GM18511 (cell line): Measurements from ENCODE around the gene AADACL2.
"Not testable (repeated sequence)": the region's sequence is repeated elsewhere in the genome, so short reads cannot be mapped to it uniquely, and the experiment has no call there.

Experiments
- ATAC-seq: cut with Tn5 transposase; IDR thresholded peaks from one replicate; pipeline ENCODE4 v1.9.1; 2021; ENCODE audit warnings: mild to moderate bottlenecking, moderate library complexity; ENCODE audit not compliant: unreplicated experiment

AADACL2 gene

DNA sequence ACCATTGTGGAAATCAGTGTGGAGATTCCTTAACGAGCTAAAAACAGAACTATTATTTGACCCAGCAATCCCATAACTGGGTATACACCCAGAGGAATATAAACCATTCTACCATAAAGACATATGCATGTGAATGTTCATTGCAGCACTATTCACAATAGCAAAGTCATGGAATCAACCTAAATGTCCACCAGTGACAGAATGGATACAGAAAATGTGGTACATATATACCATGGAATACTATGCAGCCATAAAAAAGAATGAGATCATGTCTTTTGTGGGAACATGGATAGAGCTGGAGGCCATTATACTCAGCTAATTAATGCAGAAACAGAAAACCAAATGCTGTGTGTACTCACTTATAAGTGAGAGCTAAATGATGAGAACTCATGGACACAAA, 31.0 kb downstream of the AADACL2 start:
- not testable (repeated sequence) for ATAC-seq

DNA sequence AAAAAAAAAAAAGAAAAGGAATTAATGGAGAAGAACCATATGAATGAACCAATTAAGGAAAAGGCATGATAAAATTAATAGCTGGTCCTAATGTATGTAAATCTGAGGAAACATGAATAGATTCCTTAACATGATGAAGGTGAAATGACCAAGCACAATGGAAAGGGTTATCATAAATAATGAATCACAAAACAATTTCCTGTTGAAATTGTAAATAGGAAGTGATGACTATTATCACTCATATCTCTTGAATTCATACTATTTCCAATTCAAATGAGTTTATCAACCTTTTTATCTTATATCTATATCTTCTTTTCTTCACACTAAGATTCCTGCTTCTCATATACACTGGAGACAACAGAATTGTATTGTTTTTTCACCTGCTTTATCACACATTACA, 32.0 kb downstream of the AADACL2 start:
- no peak for ATAC-seq

DNA sequence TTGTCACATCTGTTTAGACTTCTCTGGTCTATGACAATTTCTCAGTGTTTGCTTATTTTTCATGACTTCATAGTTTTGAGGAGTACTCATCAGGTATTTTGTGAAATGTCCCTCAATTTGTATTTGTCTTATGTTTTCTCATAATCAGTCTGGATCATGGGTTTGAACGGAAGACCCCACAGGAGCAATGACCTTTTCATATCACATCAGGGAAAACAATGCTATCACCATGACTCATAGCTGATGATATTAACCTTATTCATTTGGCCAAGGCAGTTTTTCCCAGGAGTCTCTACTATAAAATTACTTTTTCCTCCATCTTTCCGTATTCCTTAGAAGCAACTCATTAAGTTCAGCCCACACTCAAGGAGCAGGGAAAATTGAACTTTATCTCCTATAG, 32.7 kb downstream of the AADACL2 start:
- no peak for ATAC-seq

DNA sequence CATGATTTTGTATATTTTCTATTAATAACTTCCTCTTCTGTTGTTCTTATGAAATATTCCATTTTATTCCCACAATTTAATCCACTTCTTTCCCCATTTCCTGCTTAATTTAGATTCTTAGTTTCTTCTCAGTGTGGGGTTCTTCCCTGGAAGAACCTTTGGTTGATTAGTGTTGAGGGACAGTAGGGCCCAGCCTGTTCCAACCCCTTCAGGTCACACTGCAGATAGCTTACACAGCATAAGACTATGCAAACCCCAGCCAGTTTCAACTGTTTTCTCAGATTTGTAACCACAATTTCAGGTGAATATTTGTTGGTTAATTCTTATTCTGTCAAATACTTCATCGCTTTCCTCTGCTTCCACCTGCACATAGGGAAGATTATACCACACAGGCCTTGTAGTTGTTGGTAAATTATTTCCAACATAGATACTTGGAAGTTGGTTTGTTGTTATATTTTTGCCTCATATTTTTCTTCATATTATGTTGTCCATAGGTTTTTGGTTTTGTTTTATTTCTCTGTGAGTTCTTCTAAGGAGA, 34.7 kb downstream of the AADACL2 start:
- ATAC-seq = no peak

DNA sequence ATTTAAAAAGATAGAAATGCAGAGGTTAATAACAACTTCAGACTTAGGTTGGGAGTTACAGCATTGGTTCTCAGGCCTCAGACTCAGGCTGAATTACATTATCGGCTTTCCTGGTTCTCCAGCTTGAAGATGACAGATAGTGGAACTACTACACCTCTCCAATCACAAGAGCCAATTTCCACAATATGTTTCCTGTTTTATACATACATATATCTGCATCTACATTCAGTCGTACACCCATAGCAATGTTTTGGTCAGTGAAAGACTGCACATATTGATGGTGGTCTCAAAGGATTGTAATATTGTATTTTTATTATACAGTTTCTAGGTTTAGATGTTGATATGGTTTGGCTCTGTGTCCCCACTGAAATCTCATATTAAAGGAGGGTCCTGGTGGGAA, 35.4 kb downstream of the AADACL2 start:
- ATAC-seq = no peak

DNA sequence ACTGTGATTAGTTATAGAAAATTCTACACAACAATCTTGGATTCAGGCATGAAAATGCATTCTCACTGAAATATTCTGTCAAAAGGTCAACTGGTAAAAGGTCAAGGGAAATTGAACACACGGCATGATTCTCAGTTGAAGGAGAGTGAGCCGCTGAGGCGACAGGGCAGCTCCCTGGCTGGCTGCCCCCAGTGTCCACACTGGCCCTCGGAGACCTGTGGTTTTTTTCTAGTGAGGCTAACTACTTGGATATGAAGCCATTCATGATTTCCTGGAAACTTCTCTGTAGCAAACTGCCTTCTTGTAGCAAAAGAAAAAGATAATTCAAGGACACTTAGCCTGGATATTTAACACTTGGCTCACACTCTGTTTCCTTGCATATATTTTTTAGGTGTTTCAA, 37.2 kb downstream of the AADACL2 start:
- ATAC-seq = no peak

DNA sequence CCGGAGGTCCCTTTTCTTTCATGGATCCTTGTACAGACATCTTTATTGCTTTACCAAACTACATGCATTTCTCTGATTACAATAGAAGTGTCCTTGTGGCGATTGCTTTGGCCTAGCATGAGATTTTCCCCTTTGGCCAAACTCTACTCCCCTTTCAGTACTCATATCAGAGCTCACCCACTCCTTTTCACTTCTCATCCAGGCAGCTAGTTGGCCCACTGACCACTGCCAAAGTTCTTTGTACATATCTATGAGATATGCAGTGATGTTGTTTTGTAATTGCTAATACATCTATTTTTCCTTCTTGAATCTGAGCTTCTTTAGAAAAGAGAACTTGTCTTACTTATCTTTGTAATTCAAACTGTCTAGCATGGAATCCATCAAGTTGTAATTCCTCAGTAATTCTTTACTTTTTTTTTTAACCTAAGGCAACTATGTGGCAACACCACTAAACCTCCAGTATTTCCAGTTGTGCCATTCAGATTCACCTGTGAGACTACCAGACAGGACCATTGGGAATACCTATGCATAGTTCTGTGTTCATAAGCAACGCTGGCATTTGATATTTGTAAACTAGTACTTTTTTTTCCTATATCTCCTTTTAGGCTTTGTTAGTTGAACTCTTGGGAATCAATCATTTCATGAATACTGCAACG, 39.2 kb downstream of the AADACL2 start:
- ATAC-seq = no peak

DNA sequence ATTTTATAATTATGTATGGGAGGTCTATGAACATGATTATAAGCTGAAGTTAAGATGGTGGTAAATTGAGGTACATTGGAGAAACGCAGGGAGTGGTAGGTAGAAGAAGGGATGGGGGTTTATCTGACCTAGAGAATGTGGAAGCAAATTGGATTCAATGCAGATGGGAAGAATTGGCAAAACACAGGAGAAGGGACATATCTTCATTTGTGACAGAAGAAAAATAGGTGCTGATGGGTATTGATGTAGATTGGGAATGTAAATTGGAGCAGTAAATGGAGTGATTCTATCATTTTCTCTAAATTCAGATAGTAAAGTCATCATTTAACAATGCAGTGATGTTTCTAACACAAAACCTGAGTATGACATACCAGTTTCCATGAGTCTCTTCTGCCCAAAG, 40.5 kb downstream of the AADACL2 start:
- ATAC-seq = no peak

DNA sequence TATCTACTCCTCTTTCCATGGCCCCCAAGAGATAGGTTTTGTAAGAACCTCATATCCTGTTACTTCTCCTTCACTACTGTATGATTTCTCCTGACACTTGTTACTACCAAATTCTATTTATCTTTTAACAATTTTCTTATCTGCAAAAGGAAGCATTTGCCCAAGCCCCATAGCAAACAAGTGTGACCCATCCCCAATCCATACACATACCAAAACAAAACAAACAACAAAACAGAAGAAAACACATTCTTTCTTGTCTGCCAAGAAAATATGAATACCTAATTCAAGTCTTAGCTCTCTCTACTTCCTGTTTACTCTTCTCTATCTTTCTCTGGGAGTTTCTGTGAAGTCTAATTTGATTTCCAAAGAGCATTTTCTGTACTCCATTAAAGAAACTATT, 41.2 kb downstream of the AADACL2 start:
- ATAC-seq = no peak

DNA sequence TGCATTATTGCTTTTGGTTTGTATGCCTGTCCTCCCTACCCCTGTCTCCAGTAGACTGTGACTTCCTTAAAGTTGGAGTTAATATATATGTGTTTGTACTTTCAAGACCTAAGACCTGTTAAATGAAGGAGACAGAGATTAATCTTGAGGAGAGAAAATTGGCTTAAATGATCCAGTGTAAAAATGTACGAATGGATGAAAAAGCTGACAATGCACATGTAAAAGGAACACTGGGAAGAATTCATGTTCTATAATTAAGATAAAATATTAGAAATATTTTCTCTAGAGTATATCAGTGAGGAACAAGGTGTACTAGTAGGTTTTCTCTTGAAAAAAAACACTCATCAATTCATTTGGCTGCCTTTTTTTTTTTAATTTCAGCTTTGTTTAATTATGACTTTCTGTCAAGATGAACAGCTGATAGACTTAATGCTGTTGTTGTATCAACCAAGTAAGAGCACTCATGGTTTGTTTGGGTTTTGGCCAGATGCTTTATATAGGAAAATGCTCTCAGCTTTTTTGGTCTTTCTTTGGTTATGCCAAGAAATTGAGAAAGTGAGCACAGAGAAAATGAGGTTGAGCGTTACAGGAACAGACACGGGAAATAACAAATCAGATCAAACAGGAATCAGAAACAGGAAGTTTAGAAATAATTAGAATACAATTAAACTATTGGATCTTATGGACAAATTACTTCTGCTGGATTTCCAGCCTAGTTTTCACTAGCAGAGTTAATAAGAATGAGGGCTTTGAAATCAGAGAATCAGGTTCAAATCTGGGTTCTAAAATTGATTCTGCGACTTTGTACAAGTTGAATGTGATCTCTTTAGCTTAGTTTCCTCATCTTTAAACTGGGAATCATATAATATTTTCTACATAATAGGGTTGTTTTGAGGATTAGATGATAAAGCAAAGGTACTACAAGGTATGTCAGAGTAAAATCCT, 41.9 kb downstream of the AADACL2 start:
- no peak for ATAC-seq

DNA sequence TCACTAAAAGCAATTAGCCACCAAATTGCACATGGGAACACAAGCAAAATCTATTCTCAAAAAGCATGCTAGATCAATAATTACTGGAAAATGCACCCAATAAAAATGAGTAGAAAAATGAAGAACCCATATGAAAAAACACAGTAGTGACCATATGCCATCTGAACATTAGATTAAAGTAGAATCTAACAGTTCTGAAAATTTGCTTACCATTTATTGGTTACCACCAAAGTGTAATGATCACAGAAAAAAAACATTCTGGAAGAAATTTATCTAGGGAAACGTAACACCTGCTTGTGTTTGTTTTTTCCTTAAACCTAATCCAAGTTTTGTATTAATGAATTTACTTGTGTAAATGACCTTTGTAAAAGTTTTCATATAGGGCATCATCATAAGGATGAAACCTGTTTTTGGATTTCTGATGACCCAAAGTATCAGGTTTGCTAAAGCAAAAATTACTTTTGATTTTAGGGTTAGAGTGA, 42.6 kb downstream of the AADACL2 start:
- ATAC-seq = no peak

DNA sequence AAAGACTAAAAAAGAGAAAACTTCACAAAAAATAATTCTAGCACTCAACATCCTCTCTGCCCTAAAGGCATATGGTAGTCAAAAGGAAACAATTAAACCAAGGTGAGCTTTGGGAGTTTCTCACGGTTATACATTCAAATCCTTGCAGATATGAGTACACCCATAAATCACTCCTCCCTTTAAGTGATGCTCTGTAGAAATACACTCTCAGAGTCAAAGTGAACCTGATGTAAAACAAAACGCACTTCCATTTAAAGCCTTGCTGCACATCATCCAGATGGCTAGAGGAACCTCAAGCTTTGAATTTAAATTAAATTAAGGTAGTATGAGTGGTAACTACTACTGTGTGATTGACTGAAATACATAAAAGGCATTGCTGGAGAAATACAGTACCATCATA, 44.2 kb downstream of the AADACL2 start:
- no peak for ATAC-seq

DNA sequence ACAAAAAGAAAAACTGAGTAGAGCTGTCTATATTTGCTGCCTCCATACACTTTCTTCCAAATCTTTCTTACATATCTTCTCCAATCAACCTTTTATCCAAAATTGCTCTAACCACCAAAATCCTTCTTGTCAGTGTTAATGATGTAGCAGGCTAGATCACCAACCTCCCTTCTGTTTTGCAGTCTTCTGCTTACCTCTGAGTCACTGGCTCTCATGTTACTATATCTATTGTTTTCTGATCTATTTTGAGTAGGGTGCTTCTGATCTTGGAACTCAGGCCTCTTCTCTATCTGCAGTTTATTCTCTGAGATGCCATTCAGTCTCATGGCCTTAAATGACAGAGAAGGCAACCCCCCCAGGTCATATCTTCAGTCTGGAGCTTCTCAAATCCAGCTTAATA, 53.9 kb downstream of the AADACL2 start:
- ATAC-seq = no peak

DNA sequence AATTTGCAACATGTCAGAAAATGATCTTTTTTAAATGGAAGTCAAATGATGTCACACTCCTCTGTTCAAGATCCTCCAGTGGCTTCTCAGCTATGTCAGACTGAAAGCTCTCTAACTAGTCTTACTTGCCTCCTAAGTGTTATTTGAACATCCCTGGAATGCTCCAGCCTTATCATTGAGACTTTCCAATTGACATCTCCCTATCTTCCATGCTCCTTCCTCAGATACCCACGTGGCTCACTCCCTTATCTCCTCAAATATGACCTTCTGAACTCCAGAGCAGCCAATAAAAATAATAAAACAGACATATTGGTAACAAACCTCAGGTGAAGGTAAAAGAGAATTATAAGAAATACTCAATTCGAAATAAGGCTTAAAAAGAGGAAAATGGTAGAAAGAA, 54.7 kb downstream of the AADACL2 start:
- no peak for ATAC-seq

DNA sequence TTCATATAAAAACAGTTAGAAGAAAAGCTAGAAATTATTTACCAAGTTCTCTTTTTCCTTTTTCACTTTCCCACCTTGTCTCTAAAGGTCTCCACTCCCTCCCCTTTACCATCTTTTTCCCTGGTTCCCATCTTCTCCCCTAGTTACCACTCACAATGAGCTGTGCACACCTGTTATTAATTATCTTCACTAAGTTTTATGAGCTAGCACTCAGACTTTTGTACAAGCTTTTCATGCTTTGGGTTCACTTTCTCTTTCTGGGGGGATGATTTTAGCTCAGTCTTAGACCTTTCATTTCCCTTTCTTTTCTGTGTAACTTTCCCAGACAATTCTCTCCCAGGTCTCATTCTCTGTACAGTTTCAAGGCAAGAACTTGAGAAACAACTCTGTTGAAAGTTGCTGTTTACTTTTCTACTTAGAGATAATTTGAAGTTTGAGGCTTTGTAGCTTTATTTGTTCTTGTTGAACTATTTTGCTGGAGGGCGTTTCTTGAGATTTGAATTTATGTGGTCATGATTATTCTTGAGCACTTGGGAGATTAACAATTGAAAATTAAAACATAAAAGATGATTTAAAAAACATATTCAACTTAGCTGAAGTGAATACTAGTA, 56.2 kb downstream of the AADACL2 start:
- ATAC-seq = no peak

DNA sequence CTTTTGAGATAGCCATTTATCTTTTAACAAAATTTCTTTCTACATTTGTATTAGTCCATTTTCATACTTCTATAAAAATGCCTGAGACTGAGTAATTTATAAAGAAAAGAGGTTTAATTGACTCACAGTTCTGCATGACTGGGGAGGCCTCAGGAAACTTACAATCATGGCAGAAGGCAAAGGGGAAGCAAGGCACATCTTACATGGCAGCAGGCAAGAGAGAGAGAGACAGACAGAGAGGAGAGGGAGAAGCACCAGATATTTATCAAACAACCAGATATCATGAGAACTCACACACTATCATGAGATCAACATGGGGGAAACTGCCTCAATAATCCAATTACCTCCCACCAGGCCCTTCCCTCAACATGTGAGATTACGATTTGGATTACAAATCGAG, 57.0 kb downstream of the AADACL2 start:
- not testable (repeated sequence) for ATAC-seq

DNA sequence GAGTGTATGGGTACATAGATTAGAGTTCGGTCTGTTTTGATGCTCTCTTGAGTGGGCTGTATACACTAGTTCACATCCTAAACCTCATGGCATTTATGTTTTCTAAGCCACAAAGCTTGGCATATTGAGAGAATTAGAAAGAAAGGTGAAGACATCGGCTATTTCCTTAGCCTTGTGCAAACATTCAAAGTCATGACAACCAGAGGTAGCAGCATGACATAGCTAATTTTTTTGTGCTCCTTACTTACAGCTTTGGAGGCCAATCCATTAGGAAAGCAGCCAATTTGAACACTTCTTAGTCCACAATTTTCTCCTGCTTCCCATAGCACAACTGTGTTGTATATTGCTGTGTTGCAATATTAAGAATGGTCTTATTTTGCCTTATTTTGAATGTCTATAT, 58.7 kb downstream of the AADACL2 start:
- no peak for ATAC-seq

DNA sequence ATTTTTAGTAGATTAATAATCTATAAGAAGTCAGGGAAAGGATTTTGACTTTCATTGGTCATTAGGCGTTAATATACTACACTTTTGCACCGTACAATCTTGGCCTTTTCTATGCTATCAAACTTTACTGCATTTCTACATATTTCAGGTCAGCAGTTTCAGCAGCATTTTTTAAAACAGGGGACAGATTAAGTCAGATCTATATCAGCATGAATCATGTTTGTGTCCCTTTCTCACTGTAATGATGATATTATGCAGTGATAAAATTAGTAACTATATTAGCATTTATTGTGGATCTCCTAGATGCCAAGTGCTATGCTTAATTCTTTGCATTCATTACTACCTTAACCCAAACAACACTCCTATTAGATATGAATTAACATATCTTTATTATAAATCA, 59.9 kb downstream of the AADACL2 start:
- ATAC-seq = no peak

DNA sequence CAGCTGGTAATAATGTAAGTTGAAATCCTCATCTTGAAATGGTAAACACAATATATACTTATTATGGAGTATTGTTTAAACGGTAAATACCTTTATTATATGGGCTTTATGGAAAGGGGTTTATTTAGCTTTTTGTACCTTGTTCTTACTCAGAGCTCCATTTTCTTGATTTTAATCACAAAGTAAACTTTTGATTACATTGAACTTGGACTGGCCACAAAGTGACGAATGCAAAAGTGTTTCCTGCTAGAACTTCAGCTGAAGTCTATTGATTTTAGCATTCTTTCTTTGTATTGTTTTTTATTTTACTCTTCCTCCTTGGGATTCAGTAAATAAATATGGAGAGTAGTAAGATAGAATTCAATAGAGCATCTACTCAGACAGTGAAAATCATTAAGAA, 60.4 kb downstream of the AADACL2 start:
- no peak for ATAC-seq

DNA sequence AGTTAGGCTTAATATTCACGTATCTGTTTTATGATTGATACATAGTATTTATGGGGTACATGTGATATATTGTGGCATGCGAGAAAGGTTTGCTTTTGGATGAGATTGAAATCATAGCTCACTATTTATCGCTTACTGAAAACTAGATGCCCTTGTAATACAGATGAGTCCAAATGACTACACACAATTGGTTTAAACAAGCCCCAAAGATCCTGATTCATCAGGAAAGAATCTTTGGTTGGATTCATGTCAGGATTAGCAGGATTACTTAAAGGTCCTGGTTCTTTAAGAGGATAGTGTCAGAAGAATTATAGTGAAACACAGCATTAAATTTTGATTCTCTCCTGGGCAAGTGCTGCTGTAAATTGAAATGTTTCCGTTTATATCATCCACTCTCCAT, 61.5 kb downstream of the AADACL2 start:
- no peak for ATAC-seq

DNA sequence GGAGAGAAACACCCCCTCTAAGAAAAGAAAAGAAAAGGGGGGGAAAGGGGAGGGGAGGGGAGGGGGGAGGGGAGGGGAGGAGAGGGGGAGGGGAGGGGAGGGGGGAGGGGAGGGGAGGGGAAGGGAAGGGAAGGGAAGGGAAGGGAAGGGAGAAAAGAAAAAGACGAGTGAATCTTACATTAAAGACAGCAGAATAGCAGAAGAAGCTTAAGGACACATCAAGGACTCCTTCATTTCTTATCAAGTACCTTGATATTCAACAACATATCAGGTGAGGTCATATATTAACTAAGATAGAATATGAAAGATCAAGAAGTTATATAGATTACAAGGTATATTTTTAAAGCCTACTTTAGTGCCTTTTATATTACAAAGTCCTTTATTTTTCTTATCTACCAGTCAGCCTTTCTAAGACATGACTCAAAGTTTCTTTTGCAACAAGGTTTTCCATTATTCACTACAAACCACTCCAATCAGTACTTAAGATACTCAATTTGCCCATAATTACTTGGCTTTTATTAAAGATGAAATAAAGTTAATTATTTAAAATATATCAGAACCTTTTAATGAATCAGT, 62.5 kb downstream of the AADACL2 start:
- ATAC-seq = no peak
